ENCODE data around the gene DNAJB9. TPM values are rescaled to one million over a fixed set of nuclear protein-coding genes. Genes with fewer than 3 reads are reported as not detected.

DNAJB9 gene
- total and polyA plus RNA-seq, 2 experiments from 2014 or later = 33.8 to 39.3 TPM

DNA sequence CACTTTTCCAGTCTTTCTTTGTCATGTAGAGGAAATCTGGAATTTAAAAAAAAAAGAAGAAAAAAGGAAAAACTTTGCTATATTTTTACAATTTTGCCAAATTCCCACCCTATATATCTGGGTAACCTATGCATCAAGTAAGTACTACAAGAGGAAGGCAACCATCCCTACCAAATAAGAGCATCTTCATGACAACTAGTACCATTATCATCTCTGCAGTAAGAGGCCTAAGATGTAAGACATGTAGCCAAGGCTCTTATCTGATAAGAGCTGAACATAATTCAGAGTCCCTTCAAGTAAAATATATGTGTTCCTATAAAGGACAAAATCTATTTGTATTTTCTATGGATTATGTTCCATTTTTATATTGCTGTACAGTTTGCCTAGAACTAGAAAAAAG is 3.7 kb upstream of the DNAJB9 start:
- Histone ChIP-seq H3K4me1 (ENCODE audit: insufficient read depth) (peaks cover 39% of the 10 kb centered on the region), H3K9me2 (ENCODE audit: insufficient read depth) (no peaks in the 10 kb centered on the region), H3K4me3 (no peak overlapping the region), H3F3A (ENCODE audit: insufficient read depth) (peaks cover 6% of the 10 kb centered on the region; the same call in 1 of the 2 replicates), H3K79me2 (ENCODE audit: insufficient read depth) (peaks cover 80% of the 10 kb centered on the region), H4K20me1 (ENCODE audit: insufficient read depth) (no peaks in the 10 kb centered on the region), H3K9ac (no peak overlapping the region), H3K9me3 (ENCODE audit: low read depth) (no peaks in the 10 kb centered on the region), H2AFZ (no peak overlapping the region), H3K27me3 (replicated peaks; ENCODE audit: insufficient read depth) (no peaks in the 10 kb centered on the region), H3K4me2 (ENCODE audit: unreplicated experiment) (no peak overlapping the region), H3K27ac (no peak overlapping the region), H3K36me3 (ENCODE audit: low read depth) (no peaks in the 10 kb centered on the region)
- TF ChIP-seq EZH2phosphoT487 (IDR thresholded peaks at IDR 0.05; ENCODE audit: insufficient read depth, low read depth) (no peak), EZH2 (IDR thresholded peaks at IDR 0.05; ENCODE audit: insufficient read depth, poor library complexity, severe bottlenecking) (no peak)
- in situ Hi-C loops (cut with MboI) = no loop called here
- no peak for DNase-seq

DNA sequence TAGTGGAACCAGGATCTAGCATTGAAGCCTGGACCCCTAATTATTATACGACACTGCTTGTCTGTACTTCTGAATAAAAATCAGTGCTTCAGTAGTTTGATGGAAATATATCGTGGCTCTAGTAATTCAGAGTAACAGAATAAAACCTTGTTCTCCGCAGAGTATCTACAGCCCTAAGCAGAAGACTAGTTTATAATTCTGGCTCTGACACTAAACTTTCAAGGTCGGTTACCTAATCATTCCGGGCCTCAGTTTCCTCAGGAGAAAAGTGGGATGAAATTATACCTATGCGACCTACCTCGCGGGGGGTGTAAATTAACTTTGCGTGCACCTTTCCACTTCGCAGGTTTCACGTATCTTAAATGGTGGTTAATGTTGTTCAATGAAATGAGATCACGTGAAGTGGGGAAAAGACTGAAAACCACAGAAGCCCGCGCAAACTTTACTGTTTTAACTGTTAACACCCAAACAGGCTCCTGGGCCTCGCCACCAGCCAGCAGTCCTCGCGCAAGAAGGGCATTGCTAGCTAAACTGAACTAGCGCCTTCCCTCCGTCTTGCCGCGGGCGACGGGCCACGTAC is 783 bp upstream of the DNAJB9 start:
- peaks cover 93% of the 10 kb centered on the region for H3K79me2 ChIP-seq (ENCODE audit: insufficient read depth)
- whole genome bisulfite sequencing, 2 experiments (ENCODE audit: low coverage in 1 of 2, low lambda C conversion rate in 2 of 2, missing lambda C conversion rate in 2 of 2) = 9 to 12% methylated on average over 24 of the region's 24 CpGs
- no peaks in the 10 kb centered on the region for H3K9me3 ChIP-seq (ENCODE audit: low read depth)
- H3F3A ChIP-seq (ENCODE audit: insufficient read depth) = no peaks in the 10 kb centered on the region; the same call in 1 of the 2 replicates
- in situ Hi-C loops (cut with MboI) = no loop called here
- peaks cover 16% of the 10 kb centered on the region for H3K36me3 ChIP-seq (ENCODE audit: low read depth)
- no peaks in the 10 kb centered on the region for H3K27me3 ChIP-seq (replicated peaks; ENCODE audit: insufficient read depth)
- H3K4me1 ChIP-seq (ENCODE audit: insufficient read depth) = peaks cover 31% of the 10 kb centered on the region
- H2AFZ ChIP-seq = peak overlapping the region; percentile 77
- no peaks in the 10 kb centered on the region for H4K20me1 ChIP-seq (ENCODE audit: insufficient read depth)
- H3K27ac ChIP-seq = peak overlapping the region; percentile 96
- no peaks in the 10 kb centered on the region for H3K9me2 ChIP-seq (ENCODE audit: insufficient read depth)
- peak; percentile 6 for DNase-seq
- peak overlapping the region; percentile 90 for H3K4me3 ChIP-seq
- H3K9ac ChIP-seq = peak overlapping the region; percentile 96
- H3K4me2 ChIP-seq (ENCODE audit: unreplicated experiment) = peak overlapping the region; percentile 95
- TF ChIP-seq EZH2 (IDR thresholded peaks at IDR 0.05; ENCODE audit: insufficient read depth, poor library complexity, severe bottlenecking) = no peak
- TF ChIP-seq EZH2phosphoT487 (IDR thresholded peaks at IDR 0.05; ENCODE audit: insufficient read depth, low read depth) = no peak

DNA sequence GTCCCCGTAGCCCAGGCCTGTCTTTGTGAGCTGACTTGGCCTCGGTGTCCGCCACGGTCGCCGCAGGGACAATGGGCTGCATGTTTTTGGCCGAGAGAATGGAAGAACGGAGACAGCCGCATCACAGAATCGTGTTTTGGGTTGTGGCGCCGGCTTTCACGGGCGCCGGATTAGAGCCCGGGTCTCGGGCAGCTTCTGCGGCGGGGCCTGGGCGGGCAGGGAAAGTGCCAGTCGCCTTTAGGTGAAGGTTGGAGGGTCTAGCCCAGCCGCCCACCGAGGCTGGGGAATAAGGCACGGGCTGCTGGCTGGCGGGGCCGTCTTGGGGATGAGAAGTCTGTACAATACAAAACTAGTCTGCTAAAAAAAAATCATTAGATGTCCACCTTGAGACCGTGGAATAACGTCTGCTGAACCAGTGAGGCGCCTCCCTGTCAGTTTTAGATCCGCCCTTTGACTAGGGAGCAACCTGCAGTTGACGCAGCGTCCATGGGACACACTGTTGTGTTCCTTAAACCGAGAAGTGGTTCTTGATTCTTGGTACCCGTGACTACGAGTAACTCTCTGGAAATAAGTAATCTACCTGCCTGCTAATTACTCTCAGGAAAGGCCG is 577 bp downstream of the DNAJB9 start:
- peak overlapping the region; percentile 96 for H3K9ac ChIP-seq
- H3K9me3 ChIP-seq (ENCODE audit: low read depth) = no peaks in the 10 kb centered on the region
- H3K27ac ChIP-seq = peak overlapping the region; percentile 96
- peak overlapping the region; percentile 90 for H3K4me3 ChIP-seq
- WGBS, 2 experiments (ENCODE audit: low coverage in 1 of 2, low lambda C conversion rate in 2 of 2, missing lambda C conversion rate in 2 of 2) = 1 to 2% methylated on average over 36 of the region's 36 CpGs
- peak overlapping the region; percentile 98 for H3K4me2 ChIP-seq (ENCODE audit: unreplicated experiment)
- peak overlapping the region; percentile 79 for H2AFZ ChIP-seq
- H3K9me2 ChIP-seq (ENCODE audit: insufficient read depth) = no peaks in the 10 kb centered on the region
- in situ Hi-C loops (cut with MboI) = no loop called here
- H4K20me1 ChIP-seq (ENCODE audit: insufficient read depth) = no peaks in the 10 kb centered on the region
- peak; percentile 77 for DNase-seq
- TF ChIP-seq EZH2 (IDR thresholded peaks at IDR 0.05; ENCODE audit: insufficient read depth, poor library complexity, severe bottlenecking) (no peak), EZH2phosphoT487 (IDR thresholded peaks at IDR 0.05; ENCODE audit: insufficient read depth, low read depth) (no peak)
- H3K79me2 ChIP-seq (ENCODE audit: insufficient read depth) = peaks cover 83% of the 10 kb centered on the region
- H3F3A ChIP-seq (ENCODE audit: insufficient read depth) = no peaks in the 10 kb centered on the region; the same call in 1 of the 2 replicates
- no peaks in the 10 kb centered on the region for H3K27me3 ChIP-seq (replicated peaks; ENCODE audit: insufficient read depth)
- H3K4me1 ChIP-seq (ENCODE audit: insufficient read depth) = peaks cover 31% of the 10 kb centered on the region
- peaks cover 22% of the 10 kb centered on the region for H3K36me3 ChIP-seq (ENCODE audit: low read depth)

DNA sequence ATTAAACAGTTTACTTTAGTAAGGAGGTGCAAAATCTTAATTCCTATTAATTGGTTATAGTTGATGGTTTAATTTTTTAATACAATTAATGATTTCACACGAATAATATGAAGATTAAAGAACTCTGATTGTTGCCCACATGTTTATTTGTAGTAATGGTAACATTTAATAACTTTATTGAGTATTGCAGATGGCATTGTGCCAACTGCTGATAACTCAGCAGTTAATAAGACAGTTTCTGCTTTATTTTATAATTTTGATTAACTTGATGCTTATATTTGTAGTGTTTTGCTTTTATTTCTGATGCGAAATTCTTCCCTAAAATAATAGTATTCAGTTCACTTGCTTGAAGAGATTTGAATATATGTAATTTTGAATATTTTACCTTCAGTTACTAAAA is 2.8 kb downstream of the DNAJB9 start:
- peaks cover 22% of the 10 kb centered on the region for H3K4me1 ChIP-seq (ENCODE audit: insufficient read depth)
- no peaks in the 10 kb centered on the region for H3K9me2 ChIP-seq (ENCODE audit: insufficient read depth)

More for the DNA sequence above, 2.8 kb downstream of the DNAJB9 start:
- Histone ChIP-seq H3K9ac (no peak overlapping the region), H2AFZ (no peak overlapping the region), H3K4me3 (no peak overlapping the region), H3K79me2 (ENCODE audit: insufficient read depth) (peaks cover 61% of the 10 kb centered on the region), H3K27me3 (replicated peaks; ENCODE audit: insufficient read depth) (no peaks in the 10 kb centered on the region), H3K36me3 (ENCODE audit: low read depth) (peaks cover 22% of the 10 kb centered on the region), H3K27ac (no peak overlapping the region), H3F3A (ENCODE audit: insufficient read depth) (no peaks in the 10 kb centered on the region), H3K4me2 (ENCODE audit: unreplicated experiment) (no peak overlapping the region), H3K9me3 (ENCODE audit: low read depth) (no peaks in the 10 kb centered on the region), H4K20me1 (ENCODE audit: insufficient read depth) (no peaks in the 10 kb centered on the region)
- no peak for DNase-seq
- TF ChIP-seq EZH2phosphoT487 (IDR thresholded peaks at IDR 0.05; ENCODE audit: insufficient read depth, low read depth) (no peak), EZH2 (IDR thresholded peaks at IDR 0.05; ENCODE audit: insufficient read depth, poor library complexity, severe bottlenecking) (no peak)
- 93 to 96% methylated on average over 2 of the region's 2 CpGs for WGBS, 2 experiments (ENCODE audit: low coverage in 1 of 2, low lambda C conversion rate in 2 of 2, missing lambda C conversion rate in 2 of 2)
- in situ Hi-C loops (cut with MboI) = no loop called here

Measured in GM23248 (cell line).